Measurements from ENCODE around the gene MYO9B.
"Not testable (repeated sequence)": the region's sequence is repeated elsewhere in the genome, so short reads cannot be mapped to it uniquely, and the experiment has no call there.

MYO9B gene

GRCh38 chr19:17094694-17095093 lies 19.1 kb downstream of the MYO9B start:
- not testable (repeated sequence) for DNase-seq

DNA sequence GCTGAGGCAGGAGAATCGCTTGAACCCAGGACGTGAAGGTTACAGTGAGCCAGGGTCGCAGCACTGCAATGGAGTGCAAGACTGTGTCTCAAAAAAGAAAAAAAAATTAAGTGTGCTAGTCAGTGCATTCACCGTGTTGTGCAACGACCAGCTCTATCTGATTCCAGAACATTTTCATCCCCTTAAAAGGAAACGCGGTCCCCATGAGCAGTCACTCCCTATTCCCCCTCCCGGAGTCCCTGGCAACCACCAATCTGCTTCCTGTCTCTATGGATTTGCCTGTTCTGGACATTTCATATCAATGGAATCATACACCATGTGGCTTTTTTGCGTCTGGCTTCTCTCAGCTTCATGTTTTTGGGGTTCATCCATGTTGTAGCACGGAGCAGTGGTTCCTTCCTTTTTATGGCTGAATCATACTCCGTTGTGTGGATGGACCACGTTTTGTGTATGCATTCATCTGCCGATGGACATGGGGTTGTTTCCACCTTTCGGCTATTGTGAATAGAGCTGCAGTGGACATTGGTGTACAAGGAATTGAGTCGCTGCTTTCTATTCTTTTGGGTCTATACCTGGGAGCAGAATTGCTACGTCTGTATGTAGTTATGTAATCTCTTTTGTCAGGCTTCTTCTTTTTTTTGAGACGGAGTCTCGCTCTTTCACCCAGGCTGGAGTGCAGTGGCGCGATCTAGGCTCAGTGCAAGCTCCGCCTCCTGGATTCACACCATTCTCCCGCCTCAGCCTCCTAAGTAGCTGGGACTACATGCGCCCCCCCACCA lies 19.8 kb downstream of the MYO9B start:
- no peak for DNase-seq

GRCh38 chr19:17097593-17098126 lies 22.1 kb downstream of the MYO9B start:
- DNase-seq, result no peak

DNA sequence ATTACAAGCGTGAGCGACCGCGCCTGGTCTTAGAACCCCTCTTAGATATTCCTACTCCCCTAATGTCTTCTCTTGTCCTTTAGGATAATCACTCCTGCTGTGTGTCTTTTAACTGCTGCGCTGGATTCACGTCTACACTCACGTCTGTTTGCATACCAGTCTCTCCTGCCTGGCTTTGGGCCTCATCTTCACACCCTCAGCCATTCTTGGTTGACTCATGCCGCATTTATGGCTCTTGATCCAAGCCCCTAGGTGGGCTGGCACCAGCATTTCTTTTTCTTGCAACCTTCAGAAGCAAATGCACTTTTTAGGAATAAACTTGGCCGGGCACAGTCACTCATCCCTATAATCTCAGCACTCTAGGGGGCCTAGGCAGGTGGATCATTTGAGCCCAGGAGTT lies 22.7 kb downstream of the MYO9B start:
- DNase-seq, result no peak

DNA sequence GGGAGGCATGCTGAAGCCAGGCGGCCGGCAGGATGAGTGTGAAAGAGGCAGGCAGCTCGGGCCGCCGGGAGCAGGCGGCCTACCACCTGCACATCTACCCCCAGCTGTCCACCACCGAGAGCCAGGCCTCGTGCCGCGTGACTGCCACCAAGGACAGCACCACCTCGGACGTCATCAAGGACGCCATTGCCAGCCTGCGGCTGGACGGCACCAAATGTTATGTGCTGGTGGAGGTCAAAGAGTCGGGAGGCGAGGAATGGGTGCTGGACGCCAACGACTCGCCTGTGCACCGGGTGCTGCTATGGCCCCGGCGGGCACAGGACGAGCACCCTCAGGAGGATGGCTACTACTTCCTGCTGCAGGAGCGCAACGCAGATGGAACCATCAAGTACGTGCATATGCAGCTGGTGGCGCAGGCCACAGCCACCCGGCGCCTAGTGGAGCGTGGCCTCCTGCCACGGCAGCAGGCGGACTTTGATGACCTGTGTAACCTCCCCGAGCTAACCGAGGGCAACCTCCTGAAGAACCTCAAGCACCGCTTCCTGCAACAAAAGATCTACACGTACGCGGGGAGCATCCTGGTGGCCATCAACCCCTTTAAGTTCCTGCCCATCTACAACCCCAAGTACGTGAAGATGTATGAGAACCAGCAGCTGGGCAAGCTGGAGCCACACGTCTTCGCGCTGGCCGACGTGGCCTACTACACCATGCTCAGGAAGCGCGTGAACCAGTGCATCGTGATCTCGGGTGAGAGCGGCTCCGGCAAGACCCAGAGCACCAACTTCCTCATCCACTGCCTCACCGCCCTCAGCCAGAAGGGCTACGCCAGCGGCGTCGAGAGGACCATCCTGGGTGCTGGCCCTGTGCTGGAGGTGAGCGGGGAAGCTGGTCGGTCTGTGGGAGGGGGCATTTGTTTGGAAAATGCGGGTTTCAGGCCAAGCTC lies 26.4 kb downstream of the MYO9B start:
- DNase-seq, result no peak

- no peak for DNase-seq
Measured at GRCh38 chr19:17103177-17103576, 27.6 kb downstream of the MYO9B start.

- DNase-seq, result no peak
Measured at GRCh38 chr19:17104679-17105078, 29.1 kb downstream of the MYO9B start.

DNA sequence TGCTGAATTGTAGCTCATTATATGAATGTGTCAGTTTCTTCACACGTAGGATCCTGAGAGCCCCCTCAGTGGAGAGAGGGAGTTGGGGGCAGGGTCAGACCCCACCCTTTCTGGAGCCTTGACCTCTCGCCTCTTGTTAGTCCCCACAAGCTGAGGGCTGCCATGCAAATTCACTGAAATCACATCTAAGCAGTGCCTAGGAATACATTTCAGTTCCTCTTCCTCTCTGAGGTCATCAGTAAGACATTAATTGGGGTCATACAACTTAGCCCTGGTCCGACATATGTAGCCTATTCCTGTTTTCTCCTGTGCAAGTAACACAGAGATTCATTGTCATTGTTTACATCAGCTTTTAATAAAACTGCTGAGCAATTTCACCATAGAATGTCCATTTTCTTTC lies 30.0 kb downstream of the MYO9B start:
- DNase-seq, result no peak

GRCh38 chr19:17106964-17107363 lies 31.4 kb downstream of the MYO9B start:
- not testable (repeated sequence) for DNase-seq

GRCh38 chr19:17107546-17108452 lies 32.2 kb downstream of the MYO9B start:
- no peak for DNase-seq

DNA sequence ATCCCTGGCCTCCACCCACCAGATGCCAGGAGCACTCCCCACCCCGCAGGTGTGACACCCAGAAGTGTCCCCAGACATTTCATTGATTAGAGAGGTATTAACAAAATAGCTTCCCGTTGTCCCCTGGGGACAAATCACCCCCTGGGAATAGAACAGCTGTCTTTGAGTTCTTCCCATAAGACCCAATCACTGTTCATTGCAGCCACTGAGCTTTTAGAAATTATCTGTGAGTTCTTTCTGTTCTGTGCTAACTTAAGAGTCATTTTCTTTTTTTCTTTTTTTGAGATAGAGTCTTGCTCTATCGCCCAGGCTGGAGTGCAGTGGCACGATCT lies 32.8 kb downstream of the MYO9B start:
- DNase-seq, result no peak

DNA sequence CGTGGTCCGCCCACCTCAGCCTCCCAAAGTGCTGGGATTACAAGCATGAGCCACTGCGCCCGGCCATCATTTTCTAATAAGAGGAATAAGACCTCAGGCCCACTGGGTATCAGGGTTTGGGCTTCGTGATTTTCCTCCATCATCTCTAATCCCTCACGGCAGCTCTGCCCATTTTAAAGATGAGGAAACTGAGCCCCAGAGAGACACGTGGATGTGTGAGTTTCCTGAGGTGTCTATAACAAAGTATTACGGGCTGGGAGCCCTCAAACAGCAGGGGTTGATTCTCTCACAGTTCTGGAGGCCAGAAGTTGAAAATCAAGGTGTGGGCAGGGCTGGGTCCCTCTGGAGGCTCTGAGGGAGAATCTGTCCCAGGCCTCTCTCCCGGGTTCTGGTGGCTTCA lies 33.7 kb downstream of the MYO9B start:
- no peak for DNase-seq

DNA sequence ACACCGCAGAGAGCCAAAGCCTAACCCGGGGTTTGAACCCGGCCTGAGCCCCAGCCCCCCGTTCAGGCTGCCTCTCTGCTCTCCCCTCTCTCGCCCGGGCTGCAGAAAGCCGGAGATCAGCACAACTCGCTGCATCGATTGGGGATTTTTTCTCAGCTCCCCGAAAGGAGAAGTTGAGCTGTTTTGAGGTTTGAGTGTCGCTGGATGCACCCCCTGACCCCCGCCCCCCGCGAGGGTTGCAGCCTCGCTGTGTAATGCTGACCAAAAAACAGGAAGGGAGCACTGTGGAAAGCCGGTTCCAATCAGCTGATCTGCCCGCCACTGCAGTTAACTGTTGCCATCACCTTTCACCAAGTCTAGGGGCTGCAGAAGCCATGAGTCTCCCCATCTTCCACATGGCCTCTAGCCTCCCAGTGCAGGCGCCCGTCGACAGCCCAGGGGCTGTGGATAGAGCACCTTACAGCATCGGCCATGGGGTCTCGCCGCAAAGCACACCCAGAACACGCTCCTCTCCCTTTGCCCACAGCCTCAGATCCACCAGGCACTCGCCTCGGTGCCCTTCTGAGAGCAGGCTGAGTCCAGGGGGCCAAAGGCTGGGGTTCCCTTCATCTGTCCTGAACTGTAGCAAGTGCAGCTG lies 34.5 kb downstream of the MYO9B start:
- no peak for DNase-seq

DNA sequence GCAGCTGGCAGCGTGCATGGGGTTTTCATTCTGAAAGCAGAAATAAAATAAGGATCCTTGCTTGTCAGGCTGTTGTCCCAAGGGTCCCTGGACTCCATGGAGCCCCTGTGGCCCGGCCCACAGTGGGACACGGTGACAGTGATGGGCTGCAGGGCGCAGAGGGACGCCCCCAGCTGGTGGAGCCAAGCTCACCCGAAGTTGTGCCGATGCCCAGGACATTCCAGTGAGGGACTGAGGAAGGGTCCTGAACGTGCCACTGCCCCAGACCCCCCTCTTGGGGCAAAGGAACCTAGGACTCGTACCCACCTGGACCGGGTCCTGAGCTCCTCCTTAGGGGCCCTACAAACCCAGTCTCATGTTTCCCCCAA lies 35.0 kb downstream of the MYO9B start:
- no peak for DNase-seq

GRCh38 chr19:17111766-17112165 lies 36.2 kb downstream of the MYO9B start:
- DNase-seq, result no peak

- DNase-seq, result no peak
Measured at GRCh38 chr19:17112271-17112670, 36.7 kb downstream of the MYO9B start.

DNA sequence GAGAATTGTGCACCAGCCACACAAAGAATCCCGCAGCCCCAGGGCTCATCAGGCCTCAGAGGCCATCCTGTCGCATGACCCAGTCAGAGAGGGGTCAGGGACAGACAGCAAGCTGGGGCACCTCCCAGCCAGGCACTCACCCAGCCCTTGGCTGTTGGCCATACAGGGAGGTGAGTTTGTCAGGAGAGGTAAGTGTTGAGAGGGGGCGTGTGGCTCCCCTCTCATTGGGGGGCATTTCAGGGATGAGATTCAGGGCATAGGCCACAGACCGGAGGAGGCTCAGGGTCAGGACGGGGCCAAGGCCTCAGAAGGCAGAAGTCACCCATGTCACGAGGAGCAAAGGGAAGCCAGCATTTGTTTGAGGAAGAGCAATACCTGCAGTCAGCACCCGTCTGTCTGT lies 37.1 kb downstream of the MYO9B start:
- DNase-seq, result no peak

- DNase-seq, result no peak
Measured at GRCh38 chr19:17113127-17113785, 37.7 kb downstream of the MYO9B start.

- DNase-seq, result no peak
Measured at GRCh38 chr19:17114414-17114831, 38.8 kb downstream of the MYO9B start.

DNA sequence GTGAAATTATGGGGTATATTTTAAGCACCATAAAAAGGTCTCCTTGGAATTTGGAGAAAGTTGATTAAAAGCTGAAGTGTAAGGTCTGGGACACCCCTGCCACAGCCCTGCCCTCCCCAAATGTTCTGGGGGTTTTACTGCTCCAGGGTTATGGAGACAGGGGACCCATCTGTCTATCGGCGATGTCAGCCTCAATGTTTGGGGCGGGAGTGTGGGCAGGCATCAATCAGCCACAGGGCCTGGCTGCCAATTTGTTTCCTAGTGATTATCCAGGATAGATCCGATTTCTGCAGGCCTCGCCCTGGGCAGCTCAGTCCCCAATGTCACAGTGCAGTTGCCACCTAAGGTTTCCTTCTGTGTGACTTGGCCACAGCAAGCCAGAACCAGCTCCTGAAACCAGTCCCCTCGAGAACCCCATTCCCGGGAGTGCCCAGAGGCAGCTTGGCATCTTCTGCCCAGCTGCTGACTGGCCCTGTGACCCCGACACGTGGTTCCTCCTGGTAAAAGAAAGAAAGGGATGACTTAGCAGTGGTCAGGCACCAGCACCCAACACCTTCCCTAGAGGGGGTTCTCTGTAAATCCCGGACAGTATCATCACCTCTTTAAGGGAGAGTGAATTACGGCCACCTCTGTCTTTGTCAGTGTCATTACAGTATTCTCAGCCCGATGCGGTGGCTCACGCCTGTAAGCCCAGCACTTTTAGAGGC lies 41.6 kb downstream of the MYO9B start:
- DNase-seq, result no peak

- DNase-seq, result no peak
Measured at GRCh38 chr19:17118957-17119356, 43.4 kb downstream of the MYO9B start.
